ENCODE measurements around the gene ZNF853. TPM values are rescaled to one million over a fixed set of nuclear protein-coding genes. Genes with fewer than 3 reads are reported as not detected.

The ZNF853 gene
- total RNA-seq, 2 donors from 2014 or later: 0.91 to 2.2 TPM

- intact Hi-C loops (cut with DNase I): no loop called here
- Histone ChIP-seq H3K9me3 (no peaks in the 10 kb centered on the region), H3K27me3 (peaks cover 17% of the 10 kb centered on the region), H3K27ac (no peak overlapping the region), H3K4me3 (no peak overlapping the region), H3K4me1 (no peaks in the 10 kb centered on the region), H3K9ac (ENCODE audit: low read depth in 2 of 2, low read length in 2 of 2) (no peak overlapping the region), H3K36me3 (no peaks in the 10 kb centered on the region)
- DNase-seq: no peak
- TF ChIP-seq, protein P1, sequence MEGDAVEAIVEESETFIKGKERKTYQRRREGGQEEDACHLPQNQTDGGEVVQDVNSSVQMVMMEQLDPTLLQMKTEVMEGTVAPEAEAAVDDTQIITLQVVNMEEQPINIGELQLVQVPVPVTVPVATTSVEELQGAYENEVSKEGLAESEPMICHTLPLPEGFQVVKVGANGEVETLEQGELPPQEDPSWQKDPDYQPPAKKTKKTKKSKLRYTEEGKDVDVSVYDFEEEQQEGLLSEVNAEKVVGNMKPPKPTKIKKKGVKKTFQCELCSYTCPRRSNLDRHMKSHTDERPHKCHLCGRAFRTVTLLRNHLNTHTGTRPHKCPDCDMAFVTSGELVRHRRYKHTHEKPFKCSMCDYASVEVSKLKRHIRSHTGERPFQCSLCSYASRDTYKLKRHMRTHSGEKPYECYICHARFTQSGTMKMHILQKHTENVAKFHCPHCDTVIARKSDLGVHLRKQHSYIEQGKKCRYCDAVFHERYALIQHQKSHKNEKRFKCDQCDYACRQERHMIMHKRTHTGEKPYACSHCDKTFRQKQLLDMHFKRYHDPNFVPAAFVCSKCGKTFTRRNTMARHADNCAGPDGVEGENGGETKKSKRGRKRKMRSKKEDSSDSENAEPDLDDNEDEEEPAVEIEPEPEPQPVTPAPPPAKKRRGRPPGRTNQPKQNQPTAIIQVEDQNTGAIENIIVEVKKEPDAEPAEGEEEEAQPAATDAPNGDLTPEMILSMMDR (IDR thresholded peaks at IDR 0.05): no peak
Measured at GRCh38 chr7:6612819-6613218, 2.6 kb upstream of the ZNF853 start.

DNA sequence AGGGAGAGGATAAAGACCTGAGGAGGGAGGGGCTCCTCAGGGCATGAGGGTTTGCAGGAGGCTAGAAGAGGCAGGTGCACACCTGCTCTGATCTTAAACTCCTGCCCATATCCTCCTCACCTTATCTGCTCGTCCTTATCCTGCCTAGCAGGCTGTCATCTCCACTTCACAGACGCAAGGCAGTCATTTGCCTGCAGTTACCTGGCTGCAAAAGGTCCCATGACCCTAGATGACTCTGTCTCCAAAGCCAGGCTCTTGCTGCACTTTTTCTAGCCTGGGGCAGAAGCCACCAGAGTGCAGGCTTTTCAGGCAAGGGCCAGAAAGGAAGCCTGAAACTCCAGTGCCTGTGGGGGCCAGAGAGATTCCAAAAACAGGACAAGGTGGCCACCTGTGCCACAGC, 1.7 kb upstream of the ZNF853 start:
- no peak for DNase-seq

GRCh38 chr7:6615723-6616555, 529 bp downstream of the ZNF853 start:
- intact Hi-C loops (cut with DNase I): no loop called here
- TF ChIP-seq, protein P1 (IDR thresholded peaks at IDR 0.05): no peak
- Histone ChIP-seq H3K9ac (ENCODE audit: low read depth in 2 of 2, low read length in 2 of 2) (peak overlapping the region; percentile 54 to 58), H3K27me3 (peaks cover 17% of the 10 kb centered on the region), H3K4me1 (no peaks in the 10 kb centered on the region), H3K9me3 (no peaks in the 10 kb centered on the region), H3K4me3 (peak overlapping the region; percentile 43), H3K36me3 (no peaks in the 10 kb centered on the region), H3K27ac (no peak overlapping the region)
- no peak for DNase-seq

More for the DNA sequence above, 1.7 kb upstream of the ZNF853 start:
- TF ChIP-seq, protein P1 (IDR thresholded peaks at IDR 0.05): no peak
- Histone ChIP-seq H3K27ac (no peak overlapping the region), H3K9ac (ENCODE audit: low read depth in 2 of 2, low read length in 2 of 2) (no peak overlapping the region), H3K9me3 (no peaks in the 10 kb centered on the region), H3K4me3 (no peak overlapping the region), H3K27me3 (peaks cover 17% of the 10 kb centered on the region), H3K4me1 (no peaks in the 10 kb centered on the region), H3K36me3 (no peaks in the 10 kb centered on the region)
- intact Hi-C loops (cut with DNase I): no loop called here

DNA sequence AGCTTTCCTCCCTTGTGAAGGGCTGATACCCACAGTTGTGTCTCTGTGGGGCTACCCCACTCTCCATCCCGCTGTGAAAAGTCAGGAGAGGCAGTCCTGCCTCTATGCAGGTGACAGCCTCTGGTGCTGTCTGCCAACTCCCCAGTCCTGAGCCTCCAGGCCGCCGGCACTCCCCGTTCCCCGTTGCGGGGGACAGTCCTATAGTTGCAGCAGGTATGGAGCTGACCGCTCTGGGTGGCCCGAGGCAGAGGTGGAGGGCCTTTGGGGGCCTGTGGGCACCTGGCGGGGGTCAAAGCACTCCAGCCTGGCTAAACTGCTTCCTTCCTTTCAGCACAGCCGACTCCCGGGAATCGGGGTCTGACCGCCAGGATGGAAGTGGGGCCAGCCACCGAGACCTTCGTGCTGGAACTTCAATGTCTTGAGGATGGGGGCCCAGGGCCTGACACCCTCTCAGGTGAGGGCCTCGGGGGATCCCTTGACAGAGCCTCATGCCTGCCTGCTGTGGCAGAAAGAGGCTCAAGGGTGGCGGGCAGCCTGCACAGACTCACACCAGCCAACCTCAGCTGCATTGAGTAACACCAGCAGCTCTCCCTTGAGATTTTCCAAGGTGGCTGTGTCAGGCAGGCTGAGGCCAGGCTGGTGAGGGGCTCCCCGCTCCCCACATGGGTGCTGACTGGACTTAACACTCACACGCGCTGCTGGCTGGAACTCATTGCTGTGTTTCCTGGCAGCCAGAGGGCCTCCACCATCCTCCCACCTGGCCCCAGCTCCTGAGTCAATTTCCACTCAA, 1.6 kb downstream of the ZNF853 start:
- TF ChIP-seq, protein P1 (IDR thresholded peaks at IDR 0.05): no peak
- intact Hi-C loops (cut with DNase I): no loop called here
- H3K27ac ChIP-seq: no peak overlapping the region
- no peak overlapping the region for H3K4me3 ChIP-seq
- DNase-seq: no peak
- H3K27me3 ChIP-seq: peaks cover 17% of the 10 kb centered on the region
- H3K36me3 ChIP-seq: no peaks in the 10 kb centered on the region
- H3K9ac ChIP-seq (ENCODE audit: low read depth in 2 of 2, low read length in 2 of 2): no peak overlapping the region
- no peaks in the 10 kb centered on the region for H3K9me3 ChIP-seq
- no peaks in the 10 kb centered on the region for H3K4me1 ChIP-seq

DNA sequence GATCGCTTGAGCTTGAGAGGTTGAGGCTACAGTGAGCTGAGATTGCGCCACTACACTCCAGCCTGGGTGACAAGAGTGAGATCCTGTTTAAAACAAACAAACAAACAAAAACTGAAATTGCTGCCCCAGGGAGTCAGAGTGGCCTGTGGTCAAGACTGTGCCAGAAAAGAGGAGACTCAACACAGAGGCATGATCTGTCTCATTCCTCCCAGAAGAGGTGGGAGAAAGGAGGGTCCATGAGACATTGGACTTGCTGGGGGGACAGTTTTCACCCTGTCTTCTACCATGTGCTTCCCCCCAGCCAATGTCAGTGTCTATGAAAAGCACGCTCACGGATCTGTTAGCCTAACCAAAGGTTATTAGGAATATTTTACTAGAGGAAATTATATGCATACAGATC, 3.2 kb downstream of the ZNF853 start:
- H3K4me3 ChIP-seq: no peak overlapping the region
- H3K27me3 ChIP-seq: peaks cover 17% of the 10 kb centered on the region
- TF ChIP-seq, protein P1 (IDR thresholded peaks at IDR 0.05): no peak
- intact Hi-C loops (cut with DNase I): no loop called here
- H3K9ac ChIP-seq (ENCODE audit: low read depth in 2 of 2, low read length in 2 of 2): no peak overlapping the region
- no peak for DNase-seq
- H3K9me3 ChIP-seq: no peaks in the 10 kb centered on the region
- no peak overlapping the region for H3K27ac ChIP-seq
- H3K36me3 ChIP-seq: no peaks in the 10 kb centered on the region
- no peaks in the 10 kb centered on the region for H3K4me1 ChIP-seq
